ENCODE data around the gene CDKN1B.

GRCh38 chr12:12745576-12746211 is 28.5 kb downstream of the CDKN1B start:
- TF ChIP-seq GATA3 (IDR thresholded peaks at IDR 0.05; ENCODE audit: low read depth, low read length) (no peak), GATA2 (IDR thresholded peaks at IDR 0.05; ENCODE audit: low read depth, low read length) (no peak)
